ENCODE results near the gene PPP1R15B.

GRCh38 chr1:204455831-204456145 is 44.2 kb upstream of the PPP1R15B start:
- no peak for TF ChIP-seq MYC (IDR thresholded peaks at IDR 0.05; ENCODE audit: borderline replicate concordance, low read length)
- TF ChIP-seq CTCF (IDR thresholded peaks at IDR 0.05), result no peak
- no peak for TF ChIP-seq TP53 (CRISPR knock-in tag; IDR thresholded peaks at IDR 0.05)
- no peak for TF ChIP-seq RCOR1 (IDR thresholded peaks at IDR 0.05; ENCODE audit: low read depth, low read length)
- TF ChIP-seq POLR2A (IDR thresholded peaks at IDR 0.05; ENCODE audit: low read length), result no peak
- TF ChIP-seq JUNB (IDR thresholded peaks at IDR 0.05), result no peak
- no peak for TF ChIP-seq RAD21 (conservative IDR thresholded peaks at IDR 0.05 in 1 of 2, IDR thresholded peaks at IDR 0.05 in 1 of 2)

All from A549 (cell line).